HG03439 (cell line): ENCODE data around the gene USH2A.
A peak's percentile ranks its signal among the peaks of the same experiment; 100 is the strongest.

Experiments used
- ATAC-seq: cut with Tn5 transposase; IDR thresholded peaks from one replicate; pipeline ENCODE4 v1.9.1; 2021; ENCODE audit warnings: mild to moderate bottlenecking, moderate library complexity; ENCODE audit not compliant: unreplicated experiment

Gene USH2A

GRCh38 chr1:215606564-215607168 is 816.6 kb downstream of the USH2A start:
- no peak for ATAC-seq

DNA sequence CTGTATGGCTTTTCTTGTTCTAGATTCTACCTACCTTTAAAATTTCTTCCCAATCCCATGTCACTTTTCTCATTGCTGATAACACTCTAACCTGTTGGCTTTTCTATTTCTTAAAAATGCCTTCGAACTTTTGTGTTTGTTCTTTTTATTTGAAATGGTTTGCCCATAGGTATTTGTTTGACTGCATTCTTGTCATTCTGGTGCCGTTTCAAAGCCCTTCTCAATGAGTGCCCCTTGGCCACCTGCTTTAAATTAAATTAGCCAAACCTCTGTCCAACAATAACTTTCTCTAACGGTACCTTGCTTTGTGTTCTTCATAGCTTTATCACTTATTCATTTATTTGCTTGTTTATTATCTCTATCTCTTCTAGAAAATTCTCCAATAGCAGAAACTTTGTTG is 817.2 kb downstream of the USH2A start:
- ATAC-seq = no peak

DNA sequence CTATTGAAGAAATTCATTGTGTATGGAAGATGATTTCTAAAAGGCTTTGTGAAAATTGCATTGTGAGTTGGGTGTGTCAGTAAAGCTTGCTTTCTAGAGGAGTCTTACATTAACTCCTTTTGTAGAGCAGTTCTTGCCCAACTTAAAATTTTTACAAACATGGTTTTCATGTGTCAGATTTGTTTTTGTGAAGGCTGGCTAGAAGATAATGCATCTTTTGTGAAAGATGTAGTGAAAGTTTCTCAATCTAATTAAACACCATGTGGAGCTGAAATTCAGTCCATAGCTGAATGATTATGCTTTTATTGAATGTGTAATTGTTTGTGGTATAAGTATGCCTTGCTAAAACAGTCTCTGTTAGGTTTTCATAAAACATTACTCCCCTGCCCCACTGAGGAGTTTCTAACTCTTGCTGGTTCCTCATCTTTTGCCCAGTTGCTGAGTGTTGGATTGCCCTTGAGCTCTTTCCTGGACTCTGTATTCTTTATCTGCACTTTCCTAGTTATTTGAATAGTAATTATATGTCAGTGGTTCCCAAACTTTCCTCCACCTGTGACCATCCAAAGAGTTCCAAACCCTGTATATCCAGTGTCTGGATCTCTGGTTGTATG is 818.1 kb downstream of the USH2A start:
- ATAC-seq = no peak

DNA sequence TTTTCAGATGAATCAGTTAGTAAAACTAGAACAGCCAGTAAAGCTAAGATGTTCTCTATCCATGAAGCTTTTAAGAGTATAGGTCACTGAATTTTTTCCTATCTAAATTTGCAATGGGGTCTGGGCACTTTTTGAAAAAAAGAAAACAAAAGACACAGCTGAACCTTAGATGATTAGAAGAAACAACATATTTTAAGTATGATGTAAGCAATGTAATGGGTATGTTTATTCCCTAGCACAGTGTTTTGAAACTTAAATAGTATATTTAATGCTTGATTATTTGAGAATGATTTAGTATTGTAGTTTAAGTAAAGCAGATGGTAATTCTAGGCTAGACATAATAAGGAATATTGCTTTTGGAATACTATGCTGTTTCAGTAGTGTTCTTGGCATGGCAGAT is 819.9 kb downstream of the USH2A start:
- ATAC-seq = no peak

GRCh38 chr1:215601276-215601675 is 822.0 kb downstream of the USH2A start:
- ATAC-seq = no peak

DNA sequence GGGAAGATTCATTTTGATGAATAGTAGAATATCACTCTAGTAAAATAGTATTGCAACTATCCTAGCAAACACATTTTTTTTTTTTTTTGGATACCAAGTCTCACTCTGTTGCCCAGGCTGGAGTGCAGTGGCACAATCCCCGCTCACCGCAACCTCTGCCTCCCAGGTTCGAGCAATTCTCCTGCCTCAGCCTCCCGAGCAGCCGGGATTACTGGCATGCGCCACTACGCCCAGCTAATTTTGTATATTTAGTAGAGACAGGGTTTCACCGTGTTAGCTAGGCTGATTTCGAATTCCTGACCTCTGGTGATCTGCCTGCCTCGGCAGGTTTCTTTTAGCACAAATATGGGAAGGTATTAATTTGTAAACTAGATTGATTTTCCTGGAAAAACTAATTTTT is 822.4 kb downstream of the USH2A start:
- no peak for ATAC-seq

- ATAC-seq = no peak
These were observed 822.9 kb downstream of the USH2A start for GRCh38 chr1:215600258-215600792.

GRCh38 chr1:215599418-215600074 is 823.7 kb downstream of the USH2A start:
- no peak for ATAC-seq

DNA sequence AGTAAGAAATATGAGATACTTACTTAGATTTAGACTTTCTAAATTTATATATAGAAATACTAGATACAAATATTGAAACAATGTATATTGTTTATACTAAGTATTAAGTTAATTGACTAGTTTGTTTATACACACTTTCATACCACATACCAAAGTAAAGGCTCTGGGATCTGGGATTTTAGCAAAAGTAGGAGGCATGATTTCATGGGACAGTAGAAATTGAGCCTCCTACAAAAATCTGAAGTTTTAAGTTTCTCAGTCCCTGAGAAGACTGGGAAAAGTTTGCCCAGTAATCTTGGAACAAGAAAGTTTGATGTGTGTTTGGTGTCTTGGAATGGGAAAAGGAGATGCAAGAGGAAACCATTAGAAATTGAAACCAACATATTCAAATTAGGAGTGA is 825.3 kb downstream of the USH2A start:
- no peak for ATAC-seq

- no peak for ATAC-seq
These were observed 828.0 kb downstream of the USH2A start for GRCh38 chr1:215595231-215595630.

DNA sequence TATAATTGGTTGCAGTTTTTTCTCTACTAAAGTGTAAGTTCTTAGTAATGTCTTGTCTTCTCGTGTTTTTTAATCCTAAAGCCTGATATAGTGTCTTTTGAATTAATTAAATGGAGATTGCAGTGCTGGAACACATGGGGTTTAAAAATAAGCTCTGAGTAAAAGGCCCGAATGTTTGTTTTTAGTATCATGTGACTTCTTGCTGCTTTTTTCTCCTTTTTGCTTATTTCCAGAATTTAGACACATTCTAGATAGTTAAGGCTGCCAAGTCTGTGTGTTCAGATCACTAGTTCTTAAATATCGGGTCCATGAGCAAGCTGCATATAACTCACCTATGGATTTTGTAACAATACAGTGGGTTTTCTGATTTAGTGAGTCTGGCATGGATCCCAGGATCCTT is 828.6 kb downstream of the USH2A start:
- no peak for ATAC-seq

GRCh38 chr1:215590779-215591491 is 832.3 kb downstream of the USH2A start:
- no peak for ATAC-seq

DNA sequence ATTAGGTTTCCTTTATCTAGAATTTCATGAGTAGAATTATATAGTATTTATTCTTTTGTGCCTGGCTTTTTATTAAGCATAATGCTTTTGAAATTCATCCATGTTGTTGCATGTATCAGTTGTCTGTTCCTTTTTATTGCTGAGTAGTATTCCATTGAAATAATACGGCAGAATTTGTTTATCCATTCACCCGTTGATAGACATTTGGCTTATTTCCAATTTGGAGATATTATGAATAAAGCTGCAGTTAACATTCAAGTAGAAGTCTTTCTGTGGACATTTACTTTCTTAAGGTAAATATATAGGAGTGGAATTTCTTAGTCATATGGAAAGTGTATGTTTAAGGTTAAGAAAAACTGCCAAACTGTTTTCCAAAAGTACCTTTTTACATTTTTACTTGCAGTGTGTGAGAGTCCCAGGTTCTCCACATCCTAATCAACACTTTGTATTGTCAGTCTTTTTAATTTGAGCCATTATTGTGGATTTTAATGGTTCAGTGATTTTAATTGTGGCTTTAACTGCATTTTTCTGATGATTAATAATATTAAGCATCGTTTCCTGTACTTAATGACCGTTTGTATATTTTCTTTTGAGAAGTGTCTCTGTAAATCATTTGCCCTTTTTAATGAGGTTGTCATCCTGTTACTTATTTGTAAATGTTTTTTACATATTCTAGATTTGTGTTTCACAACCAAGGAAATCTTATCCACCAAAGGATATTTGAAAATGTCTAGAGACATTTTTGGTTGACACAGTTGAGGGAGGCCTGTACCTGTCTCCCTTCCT is 833.4 kb downstream of the USH2A start:
- no peak for ATAC-seq

- ATAC-seq = peak; percentile 62
These were observed 838.9 kb downstream of the USH2A start for GRCh38 chr1:215584389-215584788.

- ATAC-seq = peak; percentile 53
These were observed 840.0 kb downstream of the USH2A start for GRCh38 chr1:215583185-215583749.

DNA sequence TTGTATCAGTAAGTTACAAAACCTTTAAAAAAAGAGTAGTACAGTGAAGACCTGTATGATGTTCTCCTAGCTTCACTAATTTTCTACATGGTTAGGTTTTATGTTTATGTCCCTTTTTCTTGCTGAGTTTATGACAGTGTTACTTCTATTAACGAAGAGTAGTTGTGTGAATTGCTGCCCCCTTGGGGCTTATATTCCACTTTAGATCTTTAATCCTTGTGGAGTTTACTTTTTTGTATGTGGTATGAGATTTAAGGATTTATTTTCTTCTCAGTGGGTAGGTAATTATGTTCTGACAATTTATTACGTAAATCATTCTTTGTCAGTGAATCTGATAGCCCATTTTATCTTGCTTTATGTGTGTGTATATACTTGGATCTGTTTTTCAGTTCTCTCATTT is 841.4 kb downstream of the USH2A start:
- no peak for ATAC-seq
